Peyer's patch (tissue), 4 donors: ENCODE measurements around the gene PC. TPM values are rescaled to one million over a fixed set of nuclear protein-coding genes. Genes with fewer than 3 reads are reported as not detected.

Source experiments
- DNase-seq, 3 donors: peaks; one replicate each; pipeline ENCODE4 v3.0.0-alpha.2; 2017 to 2019
- H3K27ac ChIP-seq, 4 donors: fragments of 200-600 bp; sonication (generic); one replicate each; pipeline ENCODE4 v1.5.1; 2016 to 2019
- H3K27me3 ChIP-seq, 2 donors: fragments of 200-600 bp; sonication (generic); one replicate each; pipeline ENCODE4 v1.5.1; 2019
- H3K36me3 ChIP-seq, 3 donors: fragments of 200-600 bp; sonication (generic); one replicate each; pipeline ENCODE4 v1.5.1; 2016 to 2019
- H3K4me1 ChIP-seq, 4 donors: fragments of 200-600 bp; sonication (generic); one replicate each; pipeline ENCODE4 v1.5.1; 2016 to 2019
- H3K4me3 ChIP-seq, 4 donors: fragments of 200-600 bp; sonication (generic); 1 replicate in 3 of 4; 2 replicates in 1 of 4; pipeline ENCODE4 v1.5.1; 2016 to 2019; ENCODE audit warnings: mild to moderate bottlenecking in 1 of 4
- H3K9me3 ChIP-seq, 4 donors: fragments of 200-600 bp; sonication (generic); one replicate each; pipeline ENCODE4 v1.5.1; 2016 to 2019; ENCODE audit warnings: mild to moderate bottlenecking in 1 of 4
- CTCF ChIP-seq, 6 experiments: fragments of 450-650 bp in 4 of 6; fragments of 200-600 bp in 2 of 6; sonication (generic) in 1 of 6; IDR thresholded peaks; one replicate each; pipeline ENCODE4 v1.5.1; 2017 to 2019; ENCODE audit warnings: antibody characterized with exemption in 6 of 6, mild to moderate bottlenecking in 3 of 6, moderate library complexity in 1 of 6
- POLR2A ChIP-seq, 2 donors: fragments of 450-650 bp; IDR thresholded peaks; one replicate each; pipeline ENCODE4 v1.5.1; 2017; ENCODE audit warnings: antibody characterized with exemption in 2 of 2, mild to moderate bottlenecking in 2 of 2, moderate library complexity in 2 of 2
- total RNA-seq, 4 donors: library from RNA; depleted of rRNA; stranded (reverse); fragments of >200 nt; gene quantifications; one replicate each; pipeline ENCODE4 v1.1.0, GENCODE V29; 2016

Gene PC
- total RNA-seq, 4 donors from 2014 or later: 15.7 to 88.9 (median 77.2) TPM

- Histone ChIP-seq H3K36me3 (no peaks in the 10 kb centered on the region), H3K27me3 (no peaks in the 10 kb centered on the region), H3K4me1 (peaks cover 0 to 15% (median 3%) of the 10 kb centered on the region in 4 donors), H3K9me3 (no peaks in the 10 kb centered on the region), H3K27ac (peak within 1 kb of the TSS; percentile 83 to 88 (median 86)), H3K4me3 (peak within 1 kb of the TSS; percentile 60 to 68 (median 65))
- peak in 1 of 3 donors; percentile 25 for DNase-seq
- TF ChIP-seq POLR2A (IDR thresholded peaks at IDR 0.05) (no peak), CTCF (IDR thresholded peaks at IDR 0.05) (peak in 1 of 6 experiments; percentile 10)
Measured at GRCh38 chr11:66856496-66857233, 101.5 kb downstream of the PC start, which contains the start of gene LRFN4. Gene LRFN4 (plus strand): TSS chr11:66857064. CDS start chr11:66857745, 681 bp downstream.

GRCh38 chr11:66855574-66856495 lies 102.3 kb downstream of the PC start:
- H3K27ac ChIP-seq: peak overlapping the region; percentile 83 to 88 (median 86)
- no peak for TF ChIP-seq CTCF (IDR thresholded peaks at IDR 0.05)
- peak; percentile 60 to 78 for TF ChIP-seq POLR2A (IDR thresholded peaks at IDR 0.05)
- no peaks in the 10 kb centered on the region for H3K9me3 ChIP-seq
- peaks cover 0 to under 1% (median 0%) of the 10 kb centered on the region in 3 donors for H3K36me3 ChIP-seq
- peak overlapping the region; percentile 60 to 68 (median 65) for H3K4me3 ChIP-seq
- H3K27me3 ChIP-seq: no peaks in the 10 kb centered on the region
- peak; percentile 86 to 97 (median 95) for DNase-seq
- H3K4me1 ChIP-seq: peaks cover 0 to 15% (median 3%) of the 10 kb centered on the region in 4 donors

DNA sequence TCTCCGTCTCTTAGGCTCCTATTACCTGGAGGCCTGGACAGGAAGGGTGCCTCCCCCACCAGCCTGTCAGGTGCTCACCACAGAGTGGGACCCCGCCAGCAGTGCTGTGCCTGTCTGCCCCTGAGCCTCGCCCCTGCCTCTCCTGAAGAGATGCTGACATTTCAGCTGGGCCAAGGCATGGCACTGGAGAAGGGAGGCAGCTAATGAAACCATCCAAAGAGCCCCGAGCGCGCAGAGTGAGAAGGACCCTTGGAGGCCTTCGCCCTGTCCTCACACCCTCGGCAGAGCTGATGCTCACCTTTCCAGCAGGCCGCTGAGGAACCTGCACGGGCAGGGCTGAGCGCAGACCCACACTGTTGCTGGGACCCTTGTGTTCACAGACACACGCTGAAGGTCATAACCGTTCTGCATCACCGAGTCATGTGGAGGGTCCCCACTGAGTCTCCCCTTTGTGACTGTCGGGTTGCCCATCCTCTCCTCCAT lies 103.4 kb downstream of the PC start:
- peaks cover 0 to 15% (median 3%) of the 10 kb centered on the region in 4 donors for H3K4me1 ChIP-seq
- TF ChIP-seq POLR2A (IDR thresholded peaks at IDR 0.05) (no peak), CTCF (IDR thresholded peaks at IDR 0.05) (no peak)
- peaks cover 0 to 11% (median 0%) of the 10 kb centered on the region in 3 donors for H3K36me3 ChIP-seq
- no peak overlapping the region for H3K4me3 ChIP-seq
- no peaks in the 10 kb centered on the region for H3K27me3 ChIP-seq
- no peak overlapping the region for H3K27ac ChIP-seq
- no peak for DNase-seq
- no peaks in the 10 kb centered on the region for H3K9me3 ChIP-seq

GRCh38 chr11:66854231-66854661 lies 103.9 kb downstream of the PC start:
- Histone ChIP-seq H3K27me3 (no peaks in the 10 kb centered on the region), H3K27ac (no peak overlapping the region), H3K36me3 (peaks cover 0 to 15% (median 0%) of the 10 kb centered on the region in 3 donors), H3K4me3 (no peak overlapping the region), H3K4me1 (peaks cover 0 to 15% (median 3%) of the 10 kb centered on the region in 4 donors), H3K9me3 (no peaks in the 10 kb centered on the region)
- TF ChIP-seq CTCF (IDR thresholded peaks at IDR 0.05) (no peak), POLR2A (IDR thresholded peaks at IDR 0.05) (no peak)
- DNase-seq: no peak
